H1 (cell line): ENCODE measurements around the gene CFD. TPM values are rescaled to one million over a fixed set of nuclear protein-coding genes. Genes with fewer than 3 reads are reported as not detected.

Experiments used
- CTCF ChIA-PET: fragments of 300-600 bp; sonication (Branson Sonifier 250); formaldehyde crosslinking; loops from one replicate; lab custom pipeline; 2021; ENCODE audit not compliant: partially characterized antibody; lab: Charles Lee
- POLR2A ChIA-PET: fragments of 300-600 bp; sonication (Branson Sonifier 250); formaldehyde crosslinking; loops from one replicate; lab custom pipeline; 2021; ENCODE audit warnings: inconsistent platforms; ENCODE audit not compliant: partially characterized antibody; lab: Charles Lee
- DNase-seq, 2 experiments: peaks; one replicate each; pipeline versions ENCODE4 v3.0.0 to v3.0.0-alpha.2; 2010 to 2022; ENCODE audit warnings: low spot score in 2 of 2, low read depth in 1 of 2, mixed read lengths in 1 of 2
- FAIRE-seq: peaks from 2 replicates; lab custom pipeline; 2011; peaks lifted over from hg19 to GRCh38; lab: Jason Lieb, UNC
- H2AFZ ChIP-seq: 2 replicates; pipeline ENCODE4 v1.8.1; 2012; ENCODE audit warnings: low read length, inconsistent platforms
- H2AK5ac ChIP-seq: 2 replicates; pipeline ENCODE4 v1.6.1; 2013; ENCODE audit warnings: low read depth, low read length
- H2BK120ac ChIP-seq: replicated peaks from 2 replicates; pipeline ENCODE3; 2013; ENCODE audit warnings: low read depth, low read length, inconsistent platforms
- H2BK12ac ChIP-seq: 2 replicates; pipeline ENCODE4 v1.6.1; 2013; ENCODE audit warnings: low read depth, low read length
- H2BK15ac ChIP-seq: 2 replicates; pipeline ENCODE4 v1.6.1; 2013; ENCODE audit warnings: low read length
- H2BK20ac ChIP-seq: 2 replicates; pipeline ENCODE4 v1.6.1; 2013; ENCODE audit warnings: low read length
- H2BK5ac ChIP-seq: 2 replicates; pipeline ENCODE4 v1.6.1; 2013; ENCODE audit warnings: low read depth, low read length
- H3K14ac ChIP-seq: 2 replicates; pipeline ENCODE4 v1.6.1; 2013; ENCODE audit warnings: inconsistent platforms; ENCODE audit not compliant: insufficient read length
- H3K18ac ChIP-seq: 2 replicates; pipeline ENCODE4 v1.6.1; 2013; ENCODE audit warnings: low read length; ENCODE audit errors: extremely low read depth
- H3K23ac ChIP-seq: 2 replicates; pipeline ENCODE4 v1.6.1; 2013; ENCODE audit warnings: inconsistent platforms; ENCODE audit not compliant: insufficient read length
- H3K23me2 ChIP-seq: 2 replicates; pipeline ENCODE4 v1.6.1; 2013; ENCODE audit warnings: low read depth, low read length
- H3K27ac ChIP-seq: 2 replicates; pipeline ENCODE4 v1.6.1; 2011; ENCODE audit warnings: low read depth, low read length, inconsistent platforms
- H3K27me3 ChIP-seq, 4 experiments: replicated peaks in 1 of 4; 1 replicate in 1 of 4; 2 replicates in 3 of 4; pipeline versions ENCODE4 v1.6.1 to v1.8.1; 2011 to 2013; ENCODE audit warnings: low read length in 3 of 4, mild to moderate bottlenecking in 3 of 4, inconsistent platforms in 2 of 4, mixed read lengths in 2 of 4, moderate library complexity in 1 of 4; ENCODE audit not compliant: control insufficient read depth in 3 of 4, insufficient read depth in 3 of 4; ENCODE audit errors: extremely low read depth in 1 of 4
- H3K36me3 ChIP-seq, 4 experiments: 2 replicates each; pipeline versions ENCODE4 v1.6.1 to v1.8.1; 2011 to 2013; ENCODE audit warnings: mild to moderate bottlenecking in 4 of 4, low read length in 3 of 4, moderate library complexity in 2 of 4, control low read depth in 1 of 4, inconsistent platforms in 1 of 4; ENCODE audit not compliant: insufficient read depth in 4 of 4, control insufficient read depth in 2 of 4
- H3K4ac ChIP-seq: replicated peaks from 2 replicates; pipeline ENCODE3; 2013; ENCODE audit warnings: low read length, low read depth, mixed read lengths, inconsistent platforms; ENCODE audit not compliant: insufficient read length
- H3K4me1 ChIP-seq, 4 experiments: replicated peaks in 1 of 4; 1 replicate in 1 of 4; 2 replicates in 3 of 4; pipeline versions ENCODE4 v1.6.1 to v1.8.1; 2011 to 2013; ENCODE audit warnings: low read length in 3 of 4, inconsistent platforms in 2 of 4, mixed read lengths in 1 of 4; ENCODE audit not compliant: insufficient read depth in 4 of 4, control insufficient read depth in 3 of 4
- H3K4me2 ChIP-seq, 2 experiments: 2 replicates each; pipeline versions ENCODE4 v1.6.1 to v1.8.1; 2011 to 2013; ENCODE audit warnings: low read depth in 2 of 2, low read length in 2 of 2, control low read depth in 1 of 2, inconsistent platforms in 1 of 2, mild to moderate bottlenecking in 1 of 2; ENCODE audit not compliant: insufficient read depth in 1 of 2
- H3K4me3 ChIP-seq, 4 experiments: fragments of 200-600, 300-600 bp in 1 of 4; sonication (generic), shearing (Covaris generic), sonication (Bioruptor Twin) in 1 of 4; 2 replicates each; pipeline versions ENCODE4 v1.5.1 to v1.8.1; 2011 to 2016; ENCODE audit warnings: low read length in 4 of 4, low read depth in 3 of 4, control low read depth in 2 of 4, inconsistent platforms in 2 of 4, mild to moderate bottlenecking in 2 of 4, mixed read lengths in 1 of 4, moderate library complexity in 1 of 4; ENCODE audit not compliant: insufficient read depth in 2 of 4; ENCODE audit errors: extremely low read depth in 1 of 4
- H3K56ac ChIP-seq: replicated peaks from 2 replicates; pipeline ENCODE3; 2013; ENCODE audit warnings: low read depth, mild to moderate bottlenecking, mixed read lengths, low read length, inconsistent platforms; ENCODE audit not compliant: insufficient read length
- H3K79me1 ChIP-seq: 2 replicates; pipeline ENCODE4 v1.6.1; 2013; ENCODE audit warnings: low read depth, low read length, control low read depth
- H3K79me2 ChIP-seq, 2 experiments: 2 replicates each; pipeline versions ENCODE4 v1.6.1 to v1.8.1; 2012 to 2013; ENCODE audit warnings: low read length in 2 of 2, mild to moderate bottlenecking in 2 of 2, inconsistent platforms in 1 of 2; ENCODE audit not compliant: insufficient read depth in 2 of 2, control insufficient read depth in 1 of 2
- H3K9ac ChIP-seq, 4 experiments: replicated peaks in 1 of 4; 1 replicate in 1 of 4; 2 replicates in 3 of 4; pipeline versions ENCODE4 v1.6.1 to v1.8.1; 2011 to 2013; ENCODE audit warnings: low read depth in 3 of 4, low read length in 3 of 4, control low read depth in 2 of 4, mild to moderate bottlenecking in 2 of 4, moderate library complexity in 2 of 4, inconsistent platforms in 1 of 4; ENCODE audit errors: extremely low read depth in 1 of 4
- H3K9me3 ChIP-seq, 2 experiments: 2 replicates each; pipeline versions ENCODE4 v1.6.1 to v1.8.1; 2012 to 2013; ENCODE audit warnings: mild to moderate bottlenecking in 2 of 2, moderate library complexity in 2 of 2, control low read depth in 1 of 2, inconsistent platforms in 1 of 2, low read depth in 1 of 2, low read length in 1 of 2, mixed read lengths in 1 of 2; ENCODE audit not compliant: insufficient read depth in 2 of 2
- H4K20me1 ChIP-seq, 2 experiments: replicated peaks in 1 of 2; 2 replicates each; pipeline versions ENCODE3 to v1.8.1; 2011 to 2013; ENCODE audit warnings: inconsistent platforms in 2 of 2, low read length in 2 of 2, mild to moderate bottlenecking in 1 of 2; ENCODE audit not compliant: insufficient read depth in 2 of 2, control insufficient read depth in 1 of 2
- H4K5ac ChIP-seq: 2 replicates; pipeline ENCODE4 v1.6.1; 2013; ENCODE audit warnings: low read length, low read depth, mixed read lengths, inconsistent platforms; ENCODE audit not compliant: insufficient read length
- H4K8ac ChIP-seq: 2 replicates; pipeline ENCODE4 v1.8.0; 2013; ENCODE audit warnings: mild to moderate bottlenecking, moderate library complexity, low read length, inconsistent platforms; ENCODE audit not compliant: insufficient read depth; ENCODE audit errors: extremely low read depth
- H4K91ac ChIP-seq: replicated peaks from 2 replicates; pipeline ENCODE3; 2013; ENCODE audit warnings: low read length, mixed read lengths, inconsistent platforms; ENCODE audit not compliant: insufficient read length
- TAF1 ChIP-seq: IDR thresholded peaks from 2 replicates; pipeline ENCODE4 v1.6.1; 2011; ENCODE audit warnings: mild to moderate bottlenecking, low read depth, low read length
- WGBS, 2 experiments: shearing (Covaris generic) in 1 of 2; methylation state at CpG; one replicate each; pipeline versions ENCODE4 v1.1.6 to v1.1.7; 2013 to 2015; ENCODE audit warnings: low lambda C conversion rate in 2 of 2, mixed read lengths in 2 of 2, inconsistent platforms in 1 of 2, low coverage in 1 of 2, missing lambda C conversion rate in 1 of 2; ENCODE audit not compliant: insufficient replicate concordance in 2 of 2, insufficient coverage in 1 of 2, insufficient read length in 1 of 2; ENCODE audit errors: extremely low coverage in 1 of 2, missing lambda C conversion rate in 1 of 2; 5-methylcytosine and 5-hydroxymethylcytosine counted together
- polyA plus RNA-seq, 7 experiments: library from polyadenylated mRNA; depleted of rRNA in 3 of 7; stranded (reverse) in 5 of 7; unstranded in 2 of 7; fragments of >200 nt in 5 of 7; fragments of 200-250 nt in 2 of 7; gene quantifications; 1 replicate in 5 of 7; 2 replicates in 1 of 7; 4 replicates in 1 of 7; pipeline versions ENCODE4 v1.2.1 to v1.2.3, GENCODE V29; 2011 to 2013; ENCODE audit warnings: missing spikeins in 2 of 7, mixed read lengths in 2 of 7
- total RNA-seq: library from RNA; stranded (reverse); fragmentation: NEBNext Ultra II Directional; extraction: Animal tissue kit (Norgen Biotek cat#: 25700); gene quantifications from 2 replicates; pipeline ENCODE4 v1.2.1, GENCODE V29; 2021

Gene CFD
- total and polyA plus RNA-seq, 2 of the 8 experiments (the other 6 are each of a cell fraction or from before 2014, with no cell fraction given) = 1.7 to 2.8 TPM

- DNase-seq (no peak), FAIRE-seq (no peak)
- Histone ChIP-seq H4K20me1 (peaks cover 5 to 17% of the 10 kb centered on the region in 2 experiments), H3K79me2 (no peaks in the 10 kb centered on the region; a peak in 1 of 4 replicates), H3K36me3 (peaks cover 0 to 21% (median 10%) of the 10 kb centered on the region in 4 experiments; a peak in 4 of 8 replicates), H3K56ac (no peak overlapping the region), H3K23ac (no peak overlapping the region), H3K23me2 (peaks cover 3% of the 10 kb centered on the region; the same call in 1 of the 2 replicates), H3K4me3 (no peak overlapping the region), H4K5ac (no peak overlapping the region), H3K27me3 (no peaks in the 10 kb centered on the region), H3K27ac (no peak overlapping the region), H3K4ac (no peak overlapping the region), H2BK12ac (no peak overlapping the region), H2BK15ac (no peak overlapping the region), H2AFZ (no peak overlapping the region), H2BK20ac (no peak overlapping the region), H3K4me2 (no peak overlapping the region), H3K79me1 (peaks cover 7% of the 10 kb centered on the region), H2AK5ac (no peak overlapping the region), H4K91ac (no peak overlapping the region), H3K4me1 (peaks cover 0 to 2% (median 0%) of the 10 kb centered on the region in 4 experiments; a peak in 2 of 7 replicates), H2BK120ac (no peak overlapping the region), H3K14ac (no peak overlapping the region), H3K9ac (no peak overlapping the region), H3K18ac (no peak overlapping the region), H4K8ac (no peak overlapping the region), H2BK5ac (no peak overlapping the region), H3K9me3 (no peaks in the 10 kb centered on the region)
- POLR2A ChIA-PET = interaction anchor here (8.8 kb wide), 1 partner anchor 10 kb away, joined by 82 read pairs; no protein-coding TSS in a partner anchor
- CTCF ChIA-PET = interaction anchor here (1.1 to 1.2 kb wide), 2 partner anchors 9 to 10 kb away, joined by 4 to 5 read pairs; no protein-coding TSS in a partner anchor
- 89% methylated on average over 10 of the region's 10 CpGs; no CpG with 5 or more reads in 1 of the 2 experiments for WGBS, 2 experiments
- no peak for TF ChIP-seq TAF1
These were observed 28.1 kb downstream of the CFD start for GRCh38 chr19:887599-887998.
